HG03039 (cell line): ENCODE results near the gene CLRN2.

Source experiments
- ATAC-seq: cut with Tn5 transposase; IDR thresholded peaks from one replicate; pipeline ENCODE4 v1.9.1; 2021; ENCODE audit warnings: mild to moderate bottlenecking, moderate library complexity; ENCODE audit not compliant: unreplicated experiment

The CLRN2 gene

GRCh38 chr4:17514865-17515264 lies at the start of gene CLRN2:
Gene CLRN2, plus strand, starts transcription at chr4:17515165. Its CDS starts 102 bp downstream, at chr4:17515267.
- ATAC-seq, result no peak

- no peak for ATAC-seq
These were observed 46.2 kb upstream of the CLRN2 start for GRCh38 chr4:17468619-17469221.

GRCh38 chr4:17469931-17470674 lies 44.9 kb upstream of the CLRN2 start:
- no peak for ATAC-seq

- ATAC-seq, result no peak
These were observed 39.5 kb upstream of the CLRN2 start for GRCh38 chr4:17475481-17475880.

- no peak for ATAC-seq
These were observed 38.1 kb upstream of the CLRN2 start for GRCh38 chr4:17476853-17477252.

- no peak for ATAC-seq
These were observed 37.0 kb upstream of the CLRN2 start for GRCh38 chr4:17477774-17478472.

- no peak for ATAC-seq
These were observed 34.6 kb upstream of the CLRN2 start for GRCh38 chr4:17480210-17480927.

GRCh38 chr4:17480955-17481354 lies 34.0 kb upstream of the CLRN2 start:
- ATAC-seq, result no peak

GRCh38 chr4:17482716-17483115 lies 32.2 kb upstream of the CLRN2 start:
- ATAC-seq, result no peak

- no peak for ATAC-seq
These were observed 25.8 kb upstream of the CLRN2 start for GRCh38 chr4:17489123-17489522.

- no peak for ATAC-seq
These were observed 25.2 kb upstream of the CLRN2 start for GRCh38 chr4:17489721-17490120.

GRCh38 chr4:17490575-17491059 lies 24.3 kb upstream of the CLRN2 start:
- ATAC-seq, result no peak

- ATAC-seq, result no peak
These were observed 23.8 kb upstream of the CLRN2 start for GRCh38 chr4:17491196-17491595.

- no peak for ATAC-seq
These were observed 22.8 kb upstream of the CLRN2 start for GRCh38 chr4:17492058-17492741.

- no peak for ATAC-seq
These were observed 22.1 kb upstream of the CLRN2 start for GRCh38 chr4:17492876-17493275.

GRCh38 chr4:17493619-17494018 lies 21.3 kb upstream of the CLRN2 start:
- ATAC-seq, result no peak

GRCh38 chr4:17494258-17495190 lies 20.4 kb upstream of the CLRN2 start:
- ATAC-seq, result no peak

GRCh38 chr4:17497890-17498523 lies 17.0 kb upstream of the CLRN2 start:
- ATAC-seq, result no peak

GRCh38 chr4:17500574-17500973 lies 14.4 kb upstream of the CLRN2 start:
- ATAC-seq, result no peak
